ENCODE results near the gene ITPKC.

Gene ITPKC

DNA sequence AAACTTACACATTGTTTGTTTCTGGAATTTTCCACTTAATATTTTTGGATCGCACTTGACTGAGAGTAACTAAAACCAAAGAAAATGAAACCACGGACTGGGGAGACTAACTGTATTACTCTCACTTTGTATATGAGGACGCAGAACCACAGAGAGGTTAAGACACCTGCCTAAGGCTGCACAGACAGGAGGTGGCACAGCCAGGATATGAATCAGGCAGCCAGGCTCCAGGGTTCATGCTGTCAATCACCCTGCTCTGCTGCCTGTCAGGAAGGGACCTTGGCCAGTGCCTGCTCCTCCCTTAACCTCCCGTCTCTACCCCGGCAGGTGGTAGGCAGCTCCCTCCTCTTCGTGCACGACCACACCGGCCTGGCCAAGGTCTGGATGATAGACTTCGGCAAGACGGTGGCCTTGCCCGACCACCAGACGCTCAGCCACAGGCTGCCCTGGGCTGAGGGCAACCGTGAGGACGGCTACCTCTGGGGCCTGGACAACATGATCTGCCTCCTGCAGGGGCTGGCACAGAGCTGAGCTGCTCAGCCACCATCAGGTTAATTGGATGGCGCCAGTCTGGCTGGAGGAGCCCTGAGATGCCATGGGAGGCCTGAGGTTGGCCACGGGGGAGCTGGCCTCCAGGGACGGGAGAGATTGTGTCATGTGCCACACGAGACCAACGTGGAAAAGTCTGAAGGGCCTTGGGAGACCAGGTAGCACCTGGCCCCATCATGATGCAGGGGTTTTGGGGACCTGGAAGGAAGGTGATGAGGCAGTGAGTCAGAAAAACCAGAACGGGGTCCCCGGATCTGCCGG, 22.3 kb downstream of the ITPKC start:
- no peak for DNase-seq (ENCODE audit: low read depth in 3 of 3, low spot score in 1 of 3)

DNA sequence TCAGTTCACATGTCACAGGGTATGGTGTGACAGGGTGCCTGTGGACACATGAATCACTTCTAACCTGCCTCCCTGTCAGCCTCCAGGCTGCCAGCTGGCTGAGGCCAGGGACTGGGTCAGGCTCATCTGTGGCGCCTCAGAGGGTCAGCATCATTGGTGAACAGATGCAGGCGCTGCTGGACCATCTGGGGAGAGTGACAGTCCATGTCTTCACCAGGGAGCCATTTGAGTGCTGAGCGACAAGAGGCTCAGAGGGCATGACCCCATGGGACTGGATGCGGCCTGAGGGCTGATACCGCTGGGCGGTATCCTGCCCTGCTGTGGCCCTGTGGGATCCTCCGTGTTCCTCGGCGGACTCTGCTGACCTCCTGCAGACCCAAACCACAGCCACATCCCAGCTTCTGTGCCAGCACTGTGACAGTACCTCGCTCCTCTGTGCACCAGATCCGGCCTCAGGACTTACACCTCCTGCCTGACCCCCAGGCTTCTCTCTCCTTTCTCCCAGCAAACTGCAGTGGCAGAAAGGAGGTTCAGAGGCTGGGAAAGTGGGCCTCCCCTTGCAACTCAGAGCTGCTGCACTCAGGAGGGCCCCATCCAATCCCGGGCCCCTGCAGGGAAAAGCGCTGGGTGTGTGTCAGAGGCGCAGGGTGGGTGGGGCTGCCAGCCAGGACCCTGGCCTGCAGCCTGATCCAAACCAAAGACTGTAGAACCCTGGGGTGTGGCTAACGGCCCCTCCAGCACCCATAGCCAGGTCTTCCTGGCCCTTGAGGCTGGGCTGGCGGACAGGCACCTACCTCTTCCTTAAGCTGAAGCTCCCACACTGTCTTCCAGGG, 23.2 kb downstream of the ITPKC start:
- DNase-seq (ENCODE audit: low read depth in 3 of 3, low spot score in 1 of 3) = no peak

DNA sequence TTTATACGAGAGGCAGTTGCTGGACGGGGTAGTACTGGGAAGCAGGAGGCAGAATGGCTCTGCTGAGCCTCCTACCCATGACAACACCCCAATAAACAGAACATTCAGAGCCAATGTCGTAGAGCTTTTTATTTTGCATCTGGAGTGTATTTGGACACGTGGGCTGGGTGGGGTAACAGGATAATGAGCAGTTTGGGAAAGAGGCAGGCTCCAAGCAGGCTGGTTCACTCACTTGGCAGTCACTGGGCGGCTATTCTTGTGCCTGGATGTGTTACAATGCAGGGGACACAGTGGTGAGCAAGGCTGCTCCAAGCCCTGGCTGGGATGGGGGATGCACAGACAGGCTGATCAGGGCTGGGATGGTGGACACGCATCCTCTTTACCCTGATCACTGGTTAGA, 23.8 kb downstream of the ITPKC start:
- no peak for DNase-seq (ENCODE audit: low read depth in 3 of 3, low spot score in 1 of 3)

DNA sequence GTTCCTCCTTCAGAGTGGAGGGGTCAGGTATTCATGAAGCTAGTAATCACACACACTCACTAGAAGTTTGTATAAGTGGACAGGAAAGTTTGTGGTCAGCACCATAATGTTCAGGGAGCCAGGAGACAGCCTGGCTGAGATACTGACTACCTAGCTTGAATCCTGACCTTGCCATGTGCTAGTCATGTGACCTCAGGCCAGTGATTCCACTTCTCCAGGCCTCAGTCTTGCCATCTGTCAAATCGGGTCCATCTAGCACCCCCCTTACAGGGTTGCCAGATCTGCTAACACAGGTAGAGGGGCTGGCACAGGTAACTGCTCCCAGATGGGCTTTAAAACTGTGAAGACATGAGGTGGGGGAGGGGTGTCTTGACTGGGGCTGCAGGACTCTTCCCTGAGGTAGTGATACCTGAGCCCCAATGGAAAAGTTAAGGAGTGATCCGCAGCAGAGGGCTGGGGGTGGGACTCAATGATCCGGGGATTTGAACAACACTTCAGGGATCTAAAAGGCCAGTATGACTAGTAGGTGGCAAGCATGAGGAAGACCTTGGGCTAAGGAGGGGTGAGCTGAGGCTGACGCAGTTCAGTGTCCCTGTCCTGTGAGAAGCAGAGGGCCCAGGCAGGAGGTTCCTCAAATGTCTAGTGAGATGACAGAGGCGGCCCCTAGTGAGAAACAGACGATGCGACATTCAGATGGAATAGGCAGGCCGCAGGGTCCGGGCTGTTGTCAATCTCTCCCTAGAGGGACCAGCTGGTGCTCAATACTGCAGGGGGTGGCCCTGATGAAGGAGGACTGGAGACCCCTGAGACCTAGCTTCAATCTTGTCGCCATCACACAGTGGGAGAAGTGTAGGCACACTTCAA, 24.8 kb downstream of the ITPKC start:
- no peak for DNase-seq (ENCODE audit: low read depth in 3 of 3, low spot score in 1 of 3)

DNA sequence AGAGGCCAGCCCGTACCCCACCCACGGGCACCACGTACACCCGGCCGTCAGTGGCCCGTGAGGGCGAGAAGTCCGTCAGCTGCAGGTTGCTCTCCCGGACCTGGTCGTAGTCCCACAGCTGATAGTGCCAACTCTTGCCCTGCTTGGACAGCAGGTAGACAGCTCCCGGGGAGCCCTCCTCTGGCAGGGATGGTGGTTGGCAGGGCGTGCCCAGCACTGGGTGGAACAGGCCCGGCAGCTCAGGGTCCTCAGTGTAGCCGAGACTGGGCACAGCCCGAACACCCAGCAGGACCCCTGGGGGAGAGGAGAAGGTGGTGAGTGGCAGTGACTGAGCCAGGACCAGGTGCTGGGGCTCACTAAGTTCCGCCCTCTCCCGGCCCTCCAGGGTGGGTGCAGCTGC, 25.6 kb downstream of the ITPKC start:
- no peak for DNase-seq (ENCODE audit: low read depth in 3 of 3, low spot score in 1 of 3)

DNA sequence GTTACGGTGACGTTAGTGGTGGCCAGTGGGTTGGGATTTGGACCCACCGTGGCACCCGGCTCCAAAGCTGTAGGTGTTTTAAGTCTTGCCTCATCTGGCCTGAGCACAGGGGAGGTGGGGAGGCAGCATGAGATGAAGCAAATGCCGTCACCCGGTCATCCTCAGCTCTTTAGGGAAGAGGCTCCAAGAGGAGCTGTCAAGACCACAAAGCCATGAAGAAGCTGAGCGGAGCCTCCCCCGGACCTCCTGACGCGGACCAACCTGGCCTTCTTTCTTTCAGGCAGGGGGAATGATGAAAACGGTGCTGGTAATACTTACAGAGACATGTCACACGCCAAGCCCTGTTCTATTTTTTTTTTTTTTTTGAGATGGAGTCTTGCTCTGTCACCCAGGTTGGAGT, 26.0 kb downstream of the ITPKC start:
- DNase-seq (ENCODE audit: low read depth in 3 of 3, low spot score in 1 of 3) = no peak

DNA sequence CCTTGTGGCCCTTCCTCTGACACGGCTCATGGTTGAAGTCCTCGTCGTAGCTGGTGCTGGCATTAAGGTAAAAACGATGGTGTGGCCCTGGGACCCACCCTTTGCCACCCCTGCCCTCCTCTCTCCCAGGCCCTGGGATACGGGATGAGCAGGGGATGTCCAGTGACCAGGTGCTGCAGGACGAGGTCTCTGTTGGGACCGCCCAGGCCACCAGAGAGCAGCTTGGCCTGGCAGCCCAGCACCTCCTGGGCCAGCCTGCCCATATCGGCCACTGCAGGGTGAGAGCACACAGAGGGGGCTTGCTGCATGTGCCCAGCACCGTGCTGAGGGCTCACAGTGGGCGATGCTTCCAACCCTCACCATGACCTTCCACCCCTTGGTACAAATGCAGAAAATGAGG, 27.0 kb downstream of the ITPKC start:
- no peak for DNase-seq (ENCODE audit: low read depth in 3 of 3, low spot score in 1 of 3)

DNA sequence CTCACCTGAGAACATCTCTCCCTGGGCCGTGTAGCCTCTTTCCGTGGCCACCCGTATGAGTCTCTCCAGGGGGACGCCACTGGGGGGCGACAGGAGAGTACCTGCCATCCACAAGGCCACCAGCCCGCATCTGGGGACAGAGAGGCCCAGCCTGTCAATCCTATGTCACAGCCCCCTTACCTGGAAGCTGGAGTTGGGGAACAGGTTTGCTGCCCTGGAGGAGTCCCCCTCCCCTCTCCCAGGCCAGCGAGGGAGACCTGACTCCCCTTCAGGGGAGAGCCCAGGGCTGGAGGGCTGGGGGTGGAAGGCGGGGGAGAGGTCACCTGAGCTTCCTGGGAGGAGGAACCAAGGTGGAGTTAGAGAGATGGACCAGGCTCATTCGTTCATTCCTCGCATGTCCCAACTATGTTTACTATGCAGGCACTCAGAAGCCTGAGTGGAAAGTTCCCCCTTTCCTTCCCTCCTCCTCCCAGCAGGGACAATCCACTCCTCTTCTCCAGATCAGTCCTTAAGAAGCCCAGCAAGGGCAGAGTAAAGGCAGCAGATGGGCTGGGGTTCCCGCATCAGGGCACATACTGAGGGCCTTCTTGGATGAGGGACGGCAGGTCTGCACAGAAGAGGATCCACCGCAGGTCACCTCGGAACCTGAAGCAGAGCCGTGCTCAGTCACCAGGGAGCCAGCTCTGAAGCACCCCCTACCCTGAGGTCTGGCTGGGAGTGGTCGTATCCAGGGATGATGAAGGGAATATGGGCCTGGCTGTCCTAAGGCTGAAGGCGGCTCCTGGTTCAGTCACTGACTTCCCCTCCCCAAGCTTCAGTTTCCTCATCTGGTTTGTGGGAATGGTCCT, 27.9 kb downstream of the ITPKC start:
- no peak for DNase-seq (ENCODE audit: low read depth in 3 of 3, low spot score in 1 of 3)

DNA sequence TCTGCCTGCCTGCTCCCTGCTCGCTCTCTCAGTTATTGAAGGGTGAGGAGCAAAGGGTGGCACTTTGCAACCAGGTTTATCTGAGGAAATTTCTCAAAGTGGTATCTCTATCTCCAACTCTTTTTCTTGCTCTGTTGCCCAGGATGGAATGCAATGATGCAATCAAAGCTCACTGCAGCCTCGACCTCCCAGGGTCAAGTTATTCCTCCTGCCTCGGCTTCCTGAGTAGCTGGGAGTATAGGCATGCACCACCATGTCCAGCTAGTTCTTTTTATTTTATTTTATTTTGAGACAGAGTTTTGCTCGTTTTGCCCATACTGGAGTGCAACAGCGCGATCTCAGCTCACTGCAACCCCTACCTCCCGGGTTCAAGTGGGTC, 28.5 kb downstream of the ITPKC start:
- DNase-seq (ENCODE audit: low read depth in 3 of 3, low spot score in 1 of 3) = no peak

DNA sequence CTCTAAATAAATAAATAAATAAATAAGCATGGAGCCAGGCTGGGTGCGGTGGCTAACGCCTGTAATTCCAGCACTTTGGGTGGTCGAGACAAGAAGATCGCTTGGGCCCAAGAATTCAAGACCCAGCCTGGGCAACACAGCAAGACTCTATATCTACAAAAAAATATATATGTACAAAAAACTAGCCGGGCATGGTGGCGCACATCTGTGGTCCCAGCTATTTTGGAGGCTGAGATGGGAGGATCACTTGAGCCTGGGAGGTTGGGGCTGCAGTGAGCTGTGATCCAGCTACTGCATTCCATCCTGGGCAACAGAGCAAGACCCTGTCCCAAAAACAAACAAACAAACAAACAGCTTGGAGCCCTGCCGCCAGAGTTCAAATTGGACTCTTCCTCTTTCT, 30.6 kb downstream of the ITPKC start:
- DNase-seq (ENCODE audit: low read depth in 3 of 3, low spot score in 1 of 3) = no peak

DNA sequence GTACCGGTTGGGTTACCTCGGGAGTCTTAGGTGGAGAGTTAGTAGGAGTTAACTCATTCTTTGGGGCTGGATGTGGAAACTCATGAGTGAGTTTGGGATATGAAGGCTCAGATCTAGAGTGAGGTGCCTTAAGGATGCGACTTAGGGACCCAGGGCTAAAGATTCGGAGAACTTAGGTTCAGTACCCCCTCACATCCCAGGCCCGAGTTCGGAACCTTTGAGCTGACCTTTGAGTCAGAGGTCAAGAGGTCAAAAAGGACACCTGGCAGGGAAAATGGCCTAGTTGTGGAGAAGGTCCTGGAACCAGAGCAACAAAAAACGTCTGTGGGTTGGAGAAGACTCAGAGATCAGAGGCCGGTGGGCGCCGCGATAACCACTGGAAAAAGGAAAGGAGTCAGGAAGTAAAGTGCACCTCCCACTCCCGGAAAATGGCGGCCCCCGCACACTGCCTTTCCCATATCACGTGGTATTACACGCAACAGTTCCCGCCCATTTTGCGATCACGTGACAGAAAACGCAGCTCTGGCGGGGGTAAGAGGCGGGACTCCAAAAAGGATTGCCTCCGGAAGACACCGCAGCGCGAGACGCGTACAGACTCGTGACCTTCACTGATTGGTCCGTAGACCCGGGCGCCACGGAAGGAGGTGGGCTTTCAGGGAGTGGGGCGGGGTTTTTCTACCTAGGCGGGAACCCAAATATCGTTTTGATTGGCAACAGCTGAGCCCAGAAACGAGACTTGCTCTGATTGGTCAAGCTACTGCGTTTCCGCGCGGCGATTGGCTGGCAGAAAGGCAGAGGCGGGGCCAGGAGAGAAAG, 33.4 kb downstream of the ITPKC start, which contains the start of gene ACTMAP:
Gene ACTMAP, minus strand, starts transcription at position 420 of the 816 bp plus-strand sequence. CDS start 674 bp downstream, outside the sequence.
- DNase-seq (ENCODE audit: low read depth in 3 of 3, low spot score in 1 of 3) = peak; percentile 93 to 99 (median 99)

DNA sequence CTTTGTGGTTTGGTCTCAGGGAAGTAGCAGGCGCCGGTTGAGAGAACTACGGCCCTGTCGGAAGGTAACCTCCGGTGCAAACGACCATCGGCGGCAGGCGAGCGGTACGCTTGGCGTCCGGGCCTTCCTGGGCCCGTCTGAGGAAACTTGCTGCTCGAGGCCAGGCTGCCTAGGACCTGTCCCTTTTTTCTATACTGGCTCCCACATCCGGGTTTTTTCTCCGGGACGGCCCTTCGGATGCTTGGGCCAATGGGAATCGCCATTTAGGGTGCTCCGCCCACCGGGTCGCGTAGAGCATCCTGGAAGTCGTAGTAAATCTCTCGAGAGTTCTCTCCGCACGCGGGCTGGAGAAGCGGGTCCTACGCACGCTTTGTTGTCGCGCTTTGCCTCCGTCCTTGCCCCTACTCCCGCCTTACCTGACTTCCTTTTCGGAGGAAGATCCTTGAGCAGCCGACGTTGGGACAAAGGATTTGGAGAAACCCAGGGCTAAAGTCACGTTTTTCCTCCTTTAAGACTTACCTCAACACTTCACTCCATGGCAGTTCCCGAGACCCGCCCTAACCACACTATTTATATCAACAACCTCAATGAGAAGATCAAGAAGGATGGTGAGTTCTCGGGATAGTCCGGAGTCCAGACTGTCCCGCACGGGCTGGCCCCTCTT, 34.1 kb downstream of the ITPKC start, which contains the start of gene SNRPA:
Gene SNRPA, plus strand, starts transcription at position 330 of the 664 bp plus-strand sequence. Its CDS starts 206 bp downstream, at position 536.
- DNase-seq (ENCODE audit: low read depth in 3 of 3, low spot score in 1 of 3) = peak; percentile 84 to 88 (median 85)

DNA sequence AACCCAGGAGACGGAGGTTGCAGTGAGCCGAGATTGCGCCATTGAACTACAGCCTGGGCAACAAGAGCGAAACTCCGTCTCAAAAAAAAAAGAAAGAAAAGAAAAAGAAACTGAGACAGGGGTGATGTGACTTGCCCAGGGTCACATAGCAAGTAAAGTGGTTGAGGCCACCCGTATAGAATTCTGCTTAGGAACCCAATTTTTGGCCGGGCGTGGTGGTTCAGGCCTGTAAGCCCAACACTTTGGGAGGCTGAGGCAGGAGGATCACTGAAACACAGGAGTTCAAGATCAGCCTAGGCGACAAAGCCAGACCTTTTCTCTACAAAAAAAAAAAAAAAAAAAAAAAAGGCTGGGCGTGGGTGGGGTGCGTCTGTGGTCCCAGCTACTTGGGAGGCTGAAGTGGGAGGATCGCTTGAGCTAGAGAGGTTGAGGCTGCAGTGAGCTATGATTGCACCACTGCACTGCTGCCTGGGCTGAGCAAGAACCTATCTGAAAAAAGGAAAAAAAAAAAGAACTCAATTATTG, 35.4 kb downstream of the ITPKC start:
- DNase-seq (ENCODE audit: low read depth in 3 of 3, low spot score in 1 of 3) = no peak

DNA sequence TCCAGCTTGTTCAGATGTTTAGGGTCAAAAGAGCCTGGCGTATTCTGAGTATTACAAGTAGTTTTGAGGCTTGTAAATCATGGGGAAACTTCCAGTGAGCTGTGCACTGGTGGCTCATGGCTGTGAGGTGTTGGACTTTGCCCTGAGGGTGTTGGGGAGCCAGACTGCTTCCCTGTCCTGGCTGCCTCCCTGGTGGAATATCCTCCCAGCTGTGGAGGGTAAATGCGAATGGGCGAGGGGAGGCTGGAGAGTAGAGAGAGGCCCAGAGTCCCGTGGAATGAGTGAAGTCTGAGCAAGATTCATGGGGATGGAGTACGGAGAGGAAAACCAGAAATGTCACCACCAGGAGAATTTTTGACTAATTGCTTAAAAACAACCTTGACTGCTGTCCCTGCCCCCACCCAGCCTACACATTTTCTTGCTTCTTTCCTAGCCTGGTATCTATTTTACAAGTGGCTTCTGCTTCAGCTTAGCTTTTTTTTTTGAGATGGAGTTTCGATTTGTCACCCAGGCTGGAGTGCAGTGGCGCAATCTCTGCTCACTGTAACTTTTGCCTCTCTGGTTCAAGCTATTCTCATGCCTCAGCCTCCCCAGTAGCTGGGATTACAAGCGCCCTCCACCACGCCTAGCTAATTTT, 37.8 kb downstream of the ITPKC start:
- DNase-seq (ENCODE audit: low read depth in 3 of 3, low spot score in 1 of 3) = peak in 1 of 3 donors; percentile 37

DNA sequence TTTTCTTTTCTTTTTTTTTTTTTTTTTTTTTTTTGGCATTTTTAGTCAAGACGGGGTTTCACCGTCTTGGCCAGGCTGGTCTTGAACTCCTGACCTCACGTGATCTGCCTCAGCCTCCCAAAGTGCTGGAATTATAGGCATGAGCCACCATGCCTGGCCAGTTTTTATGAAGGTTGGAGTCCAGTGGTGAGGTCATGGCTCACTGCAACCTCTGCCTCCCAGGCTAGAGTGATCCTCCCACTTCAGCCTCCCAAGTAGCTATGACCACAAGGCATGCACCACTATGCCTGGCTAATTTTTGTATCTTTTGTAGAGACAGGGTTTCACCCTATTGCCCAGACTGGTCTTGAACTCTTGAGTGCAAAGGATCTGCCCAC, 38.3 kb downstream of the ITPKC start:
- DNase-seq (ENCODE audit: low read depth in 3 of 3, low spot score in 1 of 3) = no peak

DNA sequence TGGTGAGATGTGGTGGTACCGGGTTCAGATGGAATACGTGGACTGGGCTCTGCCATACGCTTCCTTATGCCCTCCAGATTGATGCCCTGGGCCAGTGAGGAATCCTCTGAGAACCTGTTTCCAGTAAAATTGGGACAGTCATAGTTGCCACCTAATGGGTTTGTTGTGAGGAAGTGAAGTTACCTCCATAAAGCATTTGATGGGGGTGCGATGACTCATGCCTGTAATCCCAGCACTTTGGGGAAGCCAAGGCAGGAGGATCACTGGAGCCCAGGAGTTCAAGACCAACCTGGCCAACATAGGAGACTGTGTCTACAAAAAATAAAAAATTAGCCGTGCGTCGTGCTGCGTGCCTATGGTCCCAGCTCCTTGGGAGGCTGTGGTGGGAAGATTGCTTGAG, 38.9 kb downstream of the ITPKC start:
- DNase-seq (ENCODE audit: low read depth in 3 of 3, low spot score in 1 of 3) = no peak

DNA sequence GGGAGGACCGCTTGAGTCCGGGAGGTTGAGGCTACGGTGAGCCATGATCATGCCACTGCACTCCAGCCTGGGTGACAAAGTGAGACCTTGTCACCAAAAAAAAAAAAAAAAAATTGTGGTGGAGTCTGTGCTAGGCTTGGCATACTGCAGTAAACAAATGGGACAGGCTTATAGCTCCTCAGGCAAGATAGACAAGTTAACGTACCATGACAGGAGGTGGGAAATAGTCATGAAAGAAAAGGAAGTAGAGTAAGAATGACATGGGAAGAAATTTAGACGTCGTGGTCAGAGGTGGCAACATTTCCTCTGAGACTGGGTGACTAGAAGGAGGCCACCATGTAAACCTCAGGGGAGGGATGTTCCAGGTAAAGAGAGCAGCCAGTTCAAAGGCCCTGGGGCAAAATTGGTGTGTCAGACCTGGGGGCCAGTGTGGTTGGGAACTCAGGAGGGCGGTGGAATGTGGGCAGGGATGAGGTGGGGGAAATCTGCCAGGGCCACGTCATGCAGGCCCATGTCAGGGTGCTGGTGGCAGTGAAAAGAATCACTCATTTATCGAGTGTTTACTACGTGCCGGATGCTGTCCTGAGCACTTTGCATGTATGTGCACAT, 39.7 kb downstream of the ITPKC start:
- DNase-seq (ENCODE audit: low read depth in 3 of 3, low spot score in 1 of 3) = no peak

DNA sequence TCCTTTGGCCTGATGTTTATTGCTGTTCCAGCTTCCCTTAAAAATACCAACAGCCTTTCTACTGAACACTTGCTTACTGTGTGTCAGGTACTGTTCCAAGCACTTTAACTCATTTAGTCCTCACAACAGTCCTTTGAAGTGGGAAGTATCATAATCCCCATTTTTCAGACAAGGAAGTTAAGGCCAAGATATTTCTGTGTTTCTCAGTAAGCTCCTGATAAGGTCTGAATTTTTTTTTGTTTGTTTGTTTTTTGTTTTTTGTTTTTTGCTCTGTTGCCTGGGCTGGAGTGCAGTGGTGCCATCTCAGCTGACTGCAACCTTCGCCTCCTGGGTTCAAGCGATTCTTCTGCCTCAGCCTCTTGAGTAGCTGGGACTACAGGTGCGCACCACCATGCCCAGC, 41.6 kb downstream of the ITPKC start:
- DNase-seq (ENCODE audit: low read depth in 3 of 3, low spot score in 1 of 3) = no peak
